ENCODE measurements around the gene DNER. TPM values are rescaled to one million over a fixed set of nuclear protein-coding genes. Genes with fewer than 3 reads are reported as not detected.

Gene DNER
- total and polyA plus RNA-seq, 2 donors (not counting 3 experiments of a cell fraction or from before 2014, with no cell fraction given): 0.01 TPM; not detected in 1

DNA sequence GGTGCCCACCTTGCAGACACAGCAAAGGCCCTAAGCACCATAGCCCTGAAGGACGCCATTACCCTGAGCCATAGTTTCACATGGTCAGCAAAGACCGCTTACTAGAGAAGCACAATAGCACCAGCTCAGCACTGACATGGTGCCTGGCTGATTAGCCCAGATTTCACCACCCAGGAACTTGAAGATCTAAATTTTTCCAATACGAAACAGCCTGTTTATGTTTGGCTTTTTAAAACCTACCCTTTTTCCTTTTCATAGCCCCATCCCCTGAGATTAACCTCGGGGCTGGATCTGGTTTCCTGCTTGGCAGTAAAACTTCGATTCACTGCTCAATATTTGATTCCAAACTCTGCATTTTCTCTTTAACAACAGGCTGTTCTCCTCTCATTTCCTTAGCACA is 284.8 kb downstream of the DNER start:
- no TSS peak for BruUV-seq (replicated peaks)
- no peak overlapping the region for H3K27ac ChIP-seq (ENCODE audit: insufficient read depth, low read depth, low read length)
- no peak overlapping the region for H2AFZ ChIP-seq (ENCODE audit: low read depth, low read length)
- no peaks in the 10 kb centered on the region for H3K36me3 ChIP-seq (ENCODE audit: control insufficient read depth in 2 of 2, extremely low read depth in 1 of 2, insufficient read depth in 2 of 2, low read length in 2 of 2)
- no peaks in the 10 kb centered on the region for H3K79me2 ChIP-seq (ENCODE audit: control insufficient read depth, insufficient read depth, low read length)
- DNase-seq (ENCODE audit: low read depth, low spot score): no peak
- H3K4me3 ChIP-seq (replicated peaks in 1 of 3; ENCODE audit: insufficient read depth in 1 of 3, low read depth in 1 of 3, low read length in 3 of 3): no peak overlapping the region
- H3K9me3 ChIP-seq (replicated peaks; ENCODE audit: control insufficient read depth, insufficient read depth, low read length): no peaks in the 10 kb centered on the region
- intact Hi-C loops (cut with micrococcal nuclease): no loop called here
- H3K9ac ChIP-seq (replicated peaks; ENCODE audit: extremely low read depth, insufficient read depth, low read length): no peak overlapping the region
- no peaks in the 10 kb centered on the region for H3K4me1 ChIP-seq (ENCODE audit: control insufficient read depth, extremely low read depth, insufficient read depth, low read length)
- no peak for TF ChIP-seq FOS (IDR thresholded peaks at IDR 0.05; ENCODE audit: borderline replicate concordance, insufficient read depth, low read length)
- TF ChIP-seq, protein P1, sequence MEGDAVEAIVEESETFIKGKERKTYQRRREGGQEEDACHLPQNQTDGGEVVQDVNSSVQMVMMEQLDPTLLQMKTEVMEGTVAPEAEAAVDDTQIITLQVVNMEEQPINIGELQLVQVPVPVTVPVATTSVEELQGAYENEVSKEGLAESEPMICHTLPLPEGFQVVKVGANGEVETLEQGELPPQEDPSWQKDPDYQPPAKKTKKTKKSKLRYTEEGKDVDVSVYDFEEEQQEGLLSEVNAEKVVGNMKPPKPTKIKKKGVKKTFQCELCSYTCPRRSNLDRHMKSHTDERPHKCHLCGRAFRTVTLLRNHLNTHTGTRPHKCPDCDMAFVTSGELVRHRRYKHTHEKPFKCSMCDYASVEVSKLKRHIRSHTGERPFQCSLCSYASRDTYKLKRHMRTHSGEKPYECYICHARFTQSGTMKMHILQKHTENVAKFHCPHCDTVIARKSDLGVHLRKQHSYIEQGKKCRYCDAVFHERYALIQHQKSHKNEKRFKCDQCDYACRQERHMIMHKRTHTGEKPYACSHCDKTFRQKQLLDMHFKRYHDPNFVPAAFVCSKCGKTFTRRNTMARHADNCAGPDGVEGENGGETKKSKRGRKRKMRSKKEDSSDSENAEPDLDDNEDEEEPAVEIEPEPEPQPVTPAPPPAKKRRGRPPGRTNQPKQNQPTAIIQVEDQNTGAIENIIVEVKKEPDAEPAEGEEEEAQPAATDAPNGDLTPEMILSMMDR (IDR thresholded peaks at IDR 0.05; ENCODE audit: extremely low read depth in 1 of 2, insufficient read depth in 1 of 2, low read depth in 1 of 2, low read length in 2 of 2): no peak
- TF ChIP-seq, protein P2, sequence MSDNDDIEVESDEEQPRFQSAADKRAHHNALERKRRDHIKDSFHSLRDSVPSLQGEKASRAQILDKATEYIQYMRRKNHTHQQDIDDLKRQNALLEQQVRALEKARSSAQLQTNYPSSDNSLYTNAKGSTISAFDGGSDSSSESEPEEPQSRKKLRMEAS (IDR thresholded peaks at IDR 0.05; ENCODE audit: insufficient read depth, insufficient read length): no peak
- TF ChIP-seq MYC (IDR thresholded peaks at IDR 0.05; ENCODE audit: low read depth, low read length): no peak
- no peak for TF ChIP-seq JUN (IDR thresholded peaks at IDR 0.05; ENCODE audit: borderline replicate concordance, insufficient read depth, insufficient read length, low read depth)
- no peak for TF ChIP-seq POLR2A (IDR thresholded peaks at IDR 0.05; ENCODE audit: low read depth, low read length)
- no peak for TF ChIP-seq GATA2 (IDR thresholded peaks at IDR 0.05; ENCODE audit: insufficient read depth, insufficient read length, low read depth, low read length)
- TF ChIP-seq EZH2 (IDR thresholded peaks at IDR 0.05; ENCODE audit: borderline replicate concordance, low read depth, low read length, severe bottlenecking): no peak
- ChIA-PET POLR2A (no interaction called here), CTCF (interaction anchor here (7.0 kb wide), 1 partner anchor 156 kb away, joined by 403 read pairs; no protein-coding TSS in a partner anchor)
- no peaks in the 10 kb centered on the region for H3K27me3 ChIP-seq (ENCODE audit: control insufficient read depth in 2 of 2, insufficient read depth in 2 of 2, low read length in 2 of 2)
- no peaks in the 10 kb centered on the region for H4K20me1 ChIP-seq (replicated peaks; ENCODE audit: control insufficient read depth, extremely low read depth, insufficient read depth, low read length)
- FAIRE-seq: no peak
- H3K4me2 ChIP-seq (ENCODE audit: insufficient read depth, low read length): no peak overlapping the region
- dilution Hi-C loops (cut with MboI; ENCODE audit: extremely low pct_ligation_motif_present, low sequenced_read_pairs): no loop called here
- H3K9me1 ChIP-seq (replicated peaks; ENCODE audit: control insufficient read depth, extremely low read depth, insufficient read depth, low read length): no peaks in the 10 kb centered on the region
